Glutamatergic neuron (in vitro differentiated cells): ENCODE measurements around the gene LRCOL1. TPM values are rescaled to one million over a fixed set of nuclear protein-coding genes. Genes with fewer than 3 reads are reported as not detected.

Source experiments
- DNase-seq: peaks from one replicate; pipeline ENCODE4 v3.0.0; 2022
- H3K27ac Mint-ChIP-seq: one replicate; pipeline ENCODE4 v1.8.0; 2020; ENCODE audit warnings: mild to moderate bottlenecking, mixed read lengths, inconsistent platforms; ENCODE audit not compliant: unreplicated experiment
- H3K27me3 Mint-ChIP-seq: one replicate; pipeline ENCODE4 v1.8.0; 2020; ENCODE audit warnings: mild to moderate bottlenecking, moderate library complexity, mixed read lengths, inconsistent platforms; ENCODE audit not compliant: unreplicated experiment
- H3K36me3 Mint-ChIP-seq: one replicate; pipeline ENCODE4 v1.8.0; 2020; ENCODE audit warnings: mild to moderate bottlenecking, mixed read lengths, inconsistent platforms; ENCODE audit not compliant: unreplicated experiment
- H3K4me1 Mint-ChIP-seq: one replicate; pipeline ENCODE4 v1.8.0; 2020; ENCODE audit warnings: mild to moderate bottlenecking, low read depth, mixed read lengths, inconsistent platforms; ENCODE audit not compliant: unreplicated experiment
- H3K4me3 Mint-ChIP-seq: one replicate; pipeline ENCODE4 v1.8.0; 2020; ENCODE audit warnings: mild to moderate bottlenecking, mixed read lengths, inconsistent platforms; ENCODE audit not compliant: unreplicated experiment
- H3K9me3 Mint-ChIP-seq: one replicate; pipeline ENCODE4 v1.8.0; 2020; ENCODE audit warnings: mild to moderate bottlenecking, moderate library complexity, mixed read lengths, inconsistent platforms; ENCODE audit not compliant: unreplicated experiment
- total RNA-seq: library from RNA; stranded (reverse); fragmentation: NEBNext Ultra II Directional; extraction: Animal tissue kit (Norgen Biotek cat#: 25700); gene quantifications from one replicate; pipeline ENCODE4 v1.2.1, GENCODE V29; 2021; ENCODE audit not compliant: unreplicated experiment
- TF ChIP-seq, protein P1 (sequence below): fragments of 200-600 bp; sonication (generic); IDR thresholded peaks from one replicate; pipeline ENCODE4 v1.5.0; 2021; ENCODE audit not compliant: partially characterized antibody, unreplicated experiment

LRCOL1 gene
- total RNA-seq, 1 donor from 2014 or later, result not detected

GRCh38 chr12:132608231-132609171 is 1.9 kb downstream of the LRCOL1 start:
- Mint-ChIP-seq H3K4me1 (peaks cover 4% of the 10 kb centered on the region), H3K27ac (no peak overlapping the region), H3K9me3 (peaks cover 2% of the 10 kb centered on the region), H3K27me3 (peaks cover 3% of the 10 kb centered on the region), H3K36me3 (no peaks in the 10 kb centered on the region), H3K4me3 (no peak overlapping the region)
- TF ChIP-seq, protein P1, sequence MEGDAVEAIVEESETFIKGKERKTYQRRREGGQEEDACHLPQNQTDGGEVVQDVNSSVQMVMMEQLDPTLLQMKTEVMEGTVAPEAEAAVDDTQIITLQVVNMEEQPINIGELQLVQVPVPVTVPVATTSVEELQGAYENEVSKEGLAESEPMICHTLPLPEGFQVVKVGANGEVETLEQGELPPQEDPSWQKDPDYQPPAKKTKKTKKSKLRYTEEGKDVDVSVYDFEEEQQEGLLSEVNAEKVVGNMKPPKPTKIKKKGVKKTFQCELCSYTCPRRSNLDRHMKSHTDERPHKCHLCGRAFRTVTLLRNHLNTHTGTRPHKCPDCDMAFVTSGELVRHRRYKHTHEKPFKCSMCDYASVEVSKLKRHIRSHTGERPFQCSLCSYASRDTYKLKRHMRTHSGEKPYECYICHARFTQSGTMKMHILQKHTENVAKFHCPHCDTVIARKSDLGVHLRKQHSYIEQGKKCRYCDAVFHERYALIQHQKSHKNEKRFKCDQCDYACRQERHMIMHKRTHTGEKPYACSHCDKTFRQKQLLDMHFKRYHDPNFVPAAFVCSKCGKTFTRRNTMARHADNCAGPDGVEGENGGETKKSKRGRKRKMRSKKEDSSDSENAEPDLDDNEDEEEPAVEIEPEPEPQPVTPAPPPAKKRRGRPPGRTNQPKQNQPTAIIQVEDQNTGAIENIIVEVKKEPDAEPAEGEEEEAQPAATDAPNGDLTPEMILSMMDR, result no peak
- no peak for DNase-seq

GRCh38 chr12:132606927-132607326 is 3.5 kb downstream of the LRCOL1 start:
- H3K4me1 Mint-ChIP-seq, result peaks cover 4% of the 10 kb centered on the region
- no peak overlapping the region for H3K4me3 Mint-ChIP-seq

GRCh38 chr12:132606466-132606865 is 3.9 kb downstream of the LRCOL1 start:
- H3K4me3 Mint-ChIP-seq, result no peak overlapping the region
- no peak overlapping the region for H3K27ac Mint-ChIP-seq
- peaks cover 5% of the 10 kb centered on the region for H3K9me3 Mint-ChIP-seq
- H3K4me1 Mint-ChIP-seq, result peaks cover 4% of the 10 kb centered on the region
- H3K36me3 Mint-ChIP-seq, result no peaks in the 10 kb centered on the region
- peaks cover 9% of the 10 kb centered on the region for H3K27me3 Mint-ChIP-seq
- DNase-seq, result no peak
- TF ChIP-seq, protein P1, result no peak

More at GRCh38 chr12:132606927-132607326, 3.5 kb downstream of the LRCOL1 start:
- DNase-seq, result no peak
- Mint-ChIP-seq H3K27ac (no peak overlapping the region), H3K36me3 (no peaks in the 10 kb centered on the region), H3K27me3 (peaks cover 9% of the 10 kb centered on the region), H3K9me3 (peaks cover 3% of the 10 kb centered on the region)
- TF ChIP-seq, protein P1, result no peak

DNA sequence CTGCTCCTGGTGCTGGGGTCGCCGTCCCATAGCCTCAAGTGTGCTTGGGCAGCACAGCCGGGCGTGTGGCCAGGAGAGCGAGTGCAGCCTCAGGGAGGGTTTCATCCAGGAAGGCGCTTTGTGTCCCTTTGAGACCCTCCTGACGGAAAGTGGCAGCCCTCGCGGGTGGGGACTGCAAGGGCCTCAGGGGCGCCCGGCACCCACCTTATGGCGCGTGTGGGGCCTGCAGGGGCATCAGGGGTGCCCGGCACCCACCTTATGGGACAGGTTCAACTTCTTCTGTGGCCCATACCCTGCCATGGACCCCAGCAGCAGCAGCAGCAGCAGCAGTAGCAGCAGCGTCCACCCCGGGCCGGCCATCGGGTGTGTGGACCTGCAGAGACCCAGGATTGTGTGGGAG is 4.5 kb downstream of the LRCOL1 start:
- peaks cover 9% of the 10 kb centered on the region for H3K27me3 Mint-ChIP-seq
- DNase-seq, result no peak
- no peak overlapping the region for H3K27ac Mint-ChIP-seq
- peaks cover 4% of the 10 kb centered on the region for H3K4me1 Mint-ChIP-seq
- TF ChIP-seq, protein P1, result no peak
- no peaks in the 10 kb centered on the region for H3K36me3 Mint-ChIP-seq
- H3K4me3 Mint-ChIP-seq, result no peak overlapping the region
- peaks cover 6% of the 10 kb centered on the region for H3K9me3 Mint-ChIP-seq
